ENCODE data around the gene MOSMO.

DNA sequence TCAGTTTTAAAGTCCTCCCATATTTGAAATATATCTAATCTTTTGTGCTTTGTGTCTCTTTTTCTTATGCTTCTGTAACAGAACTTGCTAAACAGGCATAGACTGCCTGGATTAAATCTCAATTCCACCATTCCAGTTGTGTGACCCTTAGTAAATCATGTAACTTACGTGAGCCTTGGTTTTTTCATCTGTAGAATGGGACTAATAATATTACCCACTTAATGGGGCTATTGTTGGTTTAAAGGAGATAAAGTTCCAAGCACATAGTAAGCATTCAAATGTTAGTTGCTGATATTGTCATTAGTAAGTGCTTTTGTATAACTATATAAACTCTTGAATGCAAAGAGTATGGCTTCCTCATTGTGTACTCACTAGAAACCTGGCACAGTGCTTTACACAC, 78.5 kb downstream of the MOSMO start:
- TF ChIP-seq, protein P1, sequence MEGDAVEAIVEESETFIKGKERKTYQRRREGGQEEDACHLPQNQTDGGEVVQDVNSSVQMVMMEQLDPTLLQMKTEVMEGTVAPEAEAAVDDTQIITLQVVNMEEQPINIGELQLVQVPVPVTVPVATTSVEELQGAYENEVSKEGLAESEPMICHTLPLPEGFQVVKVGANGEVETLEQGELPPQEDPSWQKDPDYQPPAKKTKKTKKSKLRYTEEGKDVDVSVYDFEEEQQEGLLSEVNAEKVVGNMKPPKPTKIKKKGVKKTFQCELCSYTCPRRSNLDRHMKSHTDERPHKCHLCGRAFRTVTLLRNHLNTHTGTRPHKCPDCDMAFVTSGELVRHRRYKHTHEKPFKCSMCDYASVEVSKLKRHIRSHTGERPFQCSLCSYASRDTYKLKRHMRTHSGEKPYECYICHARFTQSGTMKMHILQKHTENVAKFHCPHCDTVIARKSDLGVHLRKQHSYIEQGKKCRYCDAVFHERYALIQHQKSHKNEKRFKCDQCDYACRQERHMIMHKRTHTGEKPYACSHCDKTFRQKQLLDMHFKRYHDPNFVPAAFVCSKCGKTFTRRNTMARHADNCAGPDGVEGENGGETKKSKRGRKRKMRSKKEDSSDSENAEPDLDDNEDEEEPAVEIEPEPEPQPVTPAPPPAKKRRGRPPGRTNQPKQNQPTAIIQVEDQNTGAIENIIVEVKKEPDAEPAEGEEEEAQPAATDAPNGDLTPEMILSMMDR (conservative IDR thresholded peaks at IDR 0.05; ENCODE audit: low read depth, low read length) = no peak
- no peak for TF ChIP-seq EZH2phosphoT487 (IDR thresholded peaks at IDR 0.05; ENCODE audit: borderline replicate concordance, low read length)
